ENCODE data around the gene AIF1L. TPM values are rescaled to one million over a fixed set of nuclear protein-coding genes. Genes with fewer than 3 reads are reported as not detected.

Gene AIF1L
- total RNA-seq, 2 experiments from 2014 or later, result not detected

DNA sequence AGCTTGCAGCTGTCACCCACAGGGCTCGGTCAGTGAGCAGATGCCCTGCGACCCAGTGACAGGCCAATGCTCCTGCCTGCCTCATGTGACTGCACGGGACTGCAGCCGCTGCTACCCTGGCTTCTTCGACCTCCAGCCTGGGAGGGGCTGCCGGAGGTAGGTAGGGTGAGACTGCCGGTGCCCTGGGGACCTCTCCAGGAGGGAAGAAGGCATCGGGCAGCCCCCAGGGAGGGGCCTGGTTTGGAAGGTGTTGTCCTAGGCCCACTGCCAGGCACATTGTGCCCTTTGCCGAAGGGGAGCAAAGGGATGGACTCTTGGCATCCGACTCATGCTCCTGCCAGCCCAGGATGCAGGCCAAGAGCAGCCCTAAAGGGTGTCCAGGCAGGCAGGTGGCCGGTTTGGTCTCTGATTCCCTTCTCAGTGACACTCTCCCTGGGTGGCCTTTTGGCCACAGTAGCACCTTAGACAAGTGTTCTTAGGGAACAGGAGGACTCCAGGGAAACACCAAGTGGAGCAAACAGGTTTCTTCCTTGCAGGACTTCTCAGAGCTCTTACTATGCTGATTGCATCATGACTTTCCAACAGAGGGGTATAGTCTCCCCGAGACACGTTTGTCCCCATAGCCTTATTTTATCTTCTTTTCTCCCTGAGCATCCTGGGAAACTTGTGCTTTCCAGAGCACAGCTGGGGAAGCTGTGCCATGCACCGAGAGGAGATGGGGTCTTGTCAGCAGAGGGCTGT, 28.1 kb upstream of the AIF1L start:
- no peak overlapping the region for H3K4me3 ChIP-seq (ENCODE audit: low read depth, low read length, poor library complexity, severe bottlenecking)
- no peaks in the 10 kb centered on the region for H3K9me2 ChIP-seq (ENCODE audit: insufficient read depth, low read length)
- no peak overlapping the region for H2AFZ ChIP-seq (ENCODE audit: low read length)
- TF ChIP-seq, protein P1, sequence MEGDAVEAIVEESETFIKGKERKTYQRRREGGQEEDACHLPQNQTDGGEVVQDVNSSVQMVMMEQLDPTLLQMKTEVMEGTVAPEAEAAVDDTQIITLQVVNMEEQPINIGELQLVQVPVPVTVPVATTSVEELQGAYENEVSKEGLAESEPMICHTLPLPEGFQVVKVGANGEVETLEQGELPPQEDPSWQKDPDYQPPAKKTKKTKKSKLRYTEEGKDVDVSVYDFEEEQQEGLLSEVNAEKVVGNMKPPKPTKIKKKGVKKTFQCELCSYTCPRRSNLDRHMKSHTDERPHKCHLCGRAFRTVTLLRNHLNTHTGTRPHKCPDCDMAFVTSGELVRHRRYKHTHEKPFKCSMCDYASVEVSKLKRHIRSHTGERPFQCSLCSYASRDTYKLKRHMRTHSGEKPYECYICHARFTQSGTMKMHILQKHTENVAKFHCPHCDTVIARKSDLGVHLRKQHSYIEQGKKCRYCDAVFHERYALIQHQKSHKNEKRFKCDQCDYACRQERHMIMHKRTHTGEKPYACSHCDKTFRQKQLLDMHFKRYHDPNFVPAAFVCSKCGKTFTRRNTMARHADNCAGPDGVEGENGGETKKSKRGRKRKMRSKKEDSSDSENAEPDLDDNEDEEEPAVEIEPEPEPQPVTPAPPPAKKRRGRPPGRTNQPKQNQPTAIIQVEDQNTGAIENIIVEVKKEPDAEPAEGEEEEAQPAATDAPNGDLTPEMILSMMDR (conservative IDR thresholded peaks at IDR 0.05; ENCODE audit: low read length), result no peak
- no peak for TF ChIP-seq EZH2phosphoT487 (IDR thresholded peaks at IDR 0.05; ENCODE audit: borderline replicate concordance, low read depth, low read length)
- H3K4me2 ChIP-seq (ENCODE audit: low read length), result no peak overlapping the region
- H3K4me1 ChIP-seq (ENCODE audit: insufficient read depth, low read length, poor library complexity, severe bottlenecking), result no peaks in the 10 kb centered on the region
- POLR2A ChIA-PET, result no interaction called here
- no peaks in the 10 kb centered on the region for H3K9me3 ChIP-seq (ENCODE audit: low read length)
- H3K27ac ChIP-seq (ENCODE audit: low read depth, low read length, poor library complexity, severe bottlenecking), result no peak overlapping the region
- H3K79me2 ChIP-seq (ENCODE audit: insufficient read depth, low read depth, low read length), result no peaks in the 10 kb centered on the region
- no TSS peak for BruUV-seq (replicated peaks)
- intact Hi-C loops (cut with micrococcal nuclease; ENCODE audit: unreplicated experiment), result no loop called here
- no peak for DNase-seq (ENCODE audit: low spot score)
- H4K20me1 ChIP-seq (ENCODE audit: insufficient read depth, low read length), result no peaks in the 10 kb centered on the region
- CTCF ChIA-PET (ENCODE audit: unreplicated experiment), result no interaction called here
- no peaks in the 10 kb centered on the region for H3K36me3 ChIP-seq (ENCODE audit: insufficient read depth, low read length)

DNA sequence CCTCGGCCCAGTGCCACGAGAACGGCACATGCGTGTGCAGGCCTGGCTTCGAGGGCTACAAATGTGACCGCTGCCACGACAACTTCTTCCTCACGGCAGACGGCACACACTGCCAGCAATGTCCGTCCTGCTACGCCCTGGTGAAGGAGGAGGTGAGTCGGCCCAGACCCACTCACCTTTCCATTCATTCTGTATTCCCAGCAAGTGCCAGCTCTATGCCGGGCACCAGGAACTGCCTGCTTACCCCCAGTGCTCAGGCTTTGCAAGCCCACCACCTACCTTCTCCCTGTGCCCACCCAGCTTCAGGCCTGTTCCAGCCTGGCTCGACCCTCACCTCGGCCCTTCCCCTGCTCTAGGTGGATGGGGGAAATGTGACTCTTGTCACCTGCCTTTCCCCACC, 26.6 kb upstream of the AIF1L start:
- no peaks in the 10 kb centered on the region for H3K36me3 ChIP-seq (ENCODE audit: insufficient read depth, low read length)
- no TSS peak for BruUV-seq (replicated peaks)
- H3K79me2 ChIP-seq (ENCODE audit: insufficient read depth, low read depth, low read length), result no peaks in the 10 kb centered on the region
- no peaks in the 10 kb centered on the region for H3K4me1 ChIP-seq (ENCODE audit: insufficient read depth, low read length, poor library complexity, severe bottlenecking)
- DNase-seq (ENCODE audit: low spot score), result no peak
- POLR2A ChIA-PET, result interaction anchor here (0.6 kb wide), 1 partner anchor 44 kb away, joined by 5 read pairs; no protein-coding TSS in a partner anchor
- H2AFZ ChIP-seq (ENCODE audit: low read length), result no peak overlapping the region
- no peak overlapping the region for H3K27ac ChIP-seq (ENCODE audit: low read depth, low read length, poor library complexity, severe bottlenecking)
- CTCF ChIA-PET (ENCODE audit: unreplicated experiment), result no interaction called here
- no peaks in the 10 kb centered on the region for H3K9me2 ChIP-seq (ENCODE audit: insufficient read depth, low read length)
- no peaks in the 10 kb centered on the region for H3K9me3 ChIP-seq (ENCODE audit: low read length)
- no peak overlapping the region for H3K4me2 ChIP-seq (ENCODE audit: low read length)
- no peak overlapping the region for H3K4me3 ChIP-seq (ENCODE audit: low read depth, low read length, poor library complexity, severe bottlenecking)
- intact Hi-C loops (cut with micrococcal nuclease; ENCODE audit: unreplicated experiment), result no loop called here
- TF ChIP-seq, protein P1 (conservative IDR thresholded peaks at IDR 0.05; ENCODE audit: low read length), result no peak
- no peak for TF ChIP-seq EZH2phosphoT487 (IDR thresholded peaks at IDR 0.05; ENCODE audit: borderline replicate concordance, low read depth, low read length)
- no peaks in the 10 kb centered on the region for H4K20me1 ChIP-seq (ENCODE audit: insufficient read depth, low read length)

DNA sequence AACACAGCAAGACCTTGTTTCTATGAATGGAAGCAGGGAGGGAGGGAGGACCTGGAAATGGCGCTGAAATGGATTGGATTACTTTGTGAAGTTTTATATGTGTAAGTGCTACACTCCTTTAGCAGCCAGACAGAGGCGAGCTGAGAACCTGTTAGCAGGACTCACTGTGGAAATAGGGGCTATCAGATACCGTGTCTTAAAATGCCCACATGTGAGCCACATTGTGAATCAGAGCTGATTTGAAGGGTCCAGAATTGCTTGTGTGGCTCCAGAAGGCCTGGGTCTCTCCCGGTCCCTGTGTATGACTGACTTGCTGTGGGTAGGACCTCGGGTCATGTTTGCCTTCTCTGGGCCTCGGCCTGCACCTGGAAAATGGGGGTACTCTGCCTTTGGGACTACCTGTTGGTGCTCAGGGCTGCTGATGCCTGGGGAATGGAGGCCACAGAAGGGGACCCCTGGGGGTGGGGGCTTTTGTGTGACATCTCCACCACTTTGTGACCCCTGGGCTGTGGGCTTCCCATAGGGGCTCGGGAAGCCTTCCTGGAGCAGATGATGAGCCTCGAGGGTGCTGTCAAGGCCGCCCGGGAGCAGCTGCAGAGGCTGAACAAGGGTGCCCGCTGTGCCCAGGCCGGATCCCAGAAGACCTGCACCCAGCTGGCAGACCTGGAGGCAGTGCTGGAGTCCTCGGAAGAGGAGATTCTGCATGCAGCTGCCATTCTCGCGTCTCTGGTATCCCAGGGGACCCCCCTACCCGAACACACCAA, 24.0 kb upstream of the AIF1L start:
- TF ChIP-seq EZH2phosphoT487 (IDR thresholded peaks at IDR 0.05; ENCODE audit: borderline replicate concordance, low read depth, low read length), result no peak
- TF ChIP-seq, protein P1 (conservative IDR thresholded peaks at IDR 0.05; ENCODE audit: low read length), result no peak
- no peak for DNase-seq (ENCODE audit: low spot score)
- POLR2A ChIA-PET, result no interaction called here
- H3K9me2 ChIP-seq (ENCODE audit: insufficient read depth, low read length), result no peaks in the 10 kb centered on the region
- no peak overlapping the region for H3K27ac ChIP-seq (ENCODE audit: low read depth, low read length, poor library complexity, severe bottlenecking)
- H4K20me1 ChIP-seq (ENCODE audit: insufficient read depth, low read length), result no peaks in the 10 kb centered on the region
- H2AFZ ChIP-seq (ENCODE audit: low read length), result no peak overlapping the region
- H3K4me1 ChIP-seq (ENCODE audit: insufficient read depth, low read length, poor library complexity, severe bottlenecking), result no peaks in the 10 kb centered on the region
- H3K36me3 ChIP-seq (ENCODE audit: insufficient read depth, low read length), result no peaks in the 10 kb centered on the region
- H3K4me3 ChIP-seq (ENCODE audit: low read depth, low read length, poor library complexity, severe bottlenecking), result no peak overlapping the region
- no TSS peak for BruUV-seq (replicated peaks)
- intact Hi-C loops (cut with micrococcal nuclease; ENCODE audit: unreplicated experiment), result no loop called here
- CTCF ChIA-PET (ENCODE audit: unreplicated experiment), result no interaction called here
- no peak overlapping the region for H3K4me2 ChIP-seq (ENCODE audit: low read length)
- H3K79me2 ChIP-seq (ENCODE audit: insufficient read depth, low read depth, low read length), result no peaks in the 10 kb centered on the region
- H3K9me3 ChIP-seq (ENCODE audit: low read length), result no peaks in the 10 kb centered on the region

Measured in OCI-LY7 (cell line).